ENCODE results near the gene MYO5A.

GRCh38 chr15:52556524-52557273, 28.0 kb upstream of the MYO5A start:
- TF ChIP-seq CTCF (IDR thresholded peaks at IDR 0.05 in 2 of 3, conservative IDR thresholded peaks at IDR 0.05 in 1 of 3; ENCODE audit: borderline replicate concordance in 1 of 3, insufficient read depth in 1 of 3, low read depth in 2 of 3, low read length in 2 of 3) (no peak), EZH2 (IDR thresholded peaks at IDR 0.05) (no peak), ZFX (IDR thresholded peaks at IDR 0.05) (no peak), POLR2AphosphoS5 (IDR thresholded peaks at IDR 0.05; ENCODE audit: low read depth, low read length) (no peak), RAD21 (IDR thresholded peaks at IDR 0.05; ENCODE audit: low read depth) (no peak), POLR2A (IDR thresholded peaks at IDR 0.05; ENCODE audit: borderline replicate concordance, extremely low read depth, insufficient read depth, insufficient read length) (no peak), CEBPB (IDR thresholded peaks at IDR 0.05; ENCODE audit: low read depth) (no peak), SRF (IDR thresholded peaks at IDR 0.05; ENCODE audit: low read depth) (no peak), EGR1 (IDR thresholded peaks at IDR 0.05; ENCODE audit: low read depth) (no peak), FOSL1 (IDR thresholded peaks at IDR 0.05; ENCODE audit: low read depth) (no peak)
- TF ChIP-seq, protein P1, sequence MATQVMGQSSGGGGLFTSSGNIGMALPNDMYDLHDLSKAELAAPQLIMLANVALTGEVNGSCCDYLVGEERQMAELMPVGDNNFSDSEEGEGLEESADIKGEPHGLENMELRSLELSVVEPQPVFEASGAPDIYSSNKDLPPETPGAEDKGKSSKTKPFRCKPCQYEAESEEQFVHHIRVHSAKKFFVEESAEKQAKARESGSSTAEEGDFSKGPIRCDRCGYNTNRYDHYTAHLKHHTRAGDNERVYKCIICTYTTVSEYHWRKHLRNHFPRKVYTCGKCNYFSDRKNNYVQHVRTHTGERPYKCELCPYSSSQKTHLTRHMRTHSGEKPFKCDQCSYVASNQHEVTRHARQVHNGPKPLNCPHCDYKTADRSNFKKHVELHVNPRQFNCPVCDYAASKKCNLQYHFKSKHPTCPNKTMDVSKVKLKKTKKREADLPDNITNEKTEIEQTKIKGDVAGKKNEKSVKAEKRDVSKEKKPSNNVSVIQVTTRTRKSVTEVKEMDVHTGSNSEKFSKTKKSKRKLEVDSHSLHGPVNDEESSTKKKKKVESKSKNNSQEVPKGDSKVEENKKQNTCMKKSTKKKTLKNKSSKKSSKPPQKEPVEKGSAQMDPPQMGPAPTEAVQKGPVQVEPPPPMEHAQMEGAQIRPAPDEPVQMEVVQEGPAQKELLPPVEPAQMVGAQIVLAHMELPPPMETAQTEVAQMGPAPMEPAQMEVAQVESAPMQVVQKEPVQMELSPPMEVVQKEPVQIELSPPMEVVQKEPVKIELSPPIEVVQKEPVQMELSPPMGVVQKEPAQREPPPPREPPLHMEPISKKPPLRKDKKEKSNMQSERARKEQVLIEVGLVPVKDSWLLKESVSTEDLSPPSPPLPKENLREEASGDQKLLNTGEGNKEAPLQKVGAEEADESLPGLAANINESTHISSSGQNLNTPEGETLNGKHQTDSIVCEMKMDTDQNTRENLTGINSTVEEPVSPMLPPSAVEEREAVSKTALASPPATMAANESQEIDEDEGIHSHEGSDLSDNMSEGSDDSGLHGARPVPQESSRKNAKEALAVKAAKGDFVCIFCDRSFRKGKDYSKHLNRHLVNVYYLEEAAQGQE (IDR thresholded peaks at IDR 0.05; ENCODE audit: low read depth), result no peak

All from HCT116 (cell line).